IPS-11a (cell line): ENCODE results near the gene SHCBP1.
"Not testable (repeated sequence)": the region's sequence is repeated elsewhere in the genome, so short reads cannot be mapped to it uniquely, and the experiment has no call there.

ENCODE experiments used
- H3K4me3 ChIP-seq: one replicate; pipeline ENCODE4 v1.5.1; 2013; ENCODE audit warnings: low read depth, low read length, control low read depth

SHCBP1 gene

GRCh38 chr16:46621006-46621933 lies at the start of gene SHCBP1:
Gene SHCBP1, minus strand, starts transcription at chr16:46621379. Its CDS starts 20 bp downstream, at chr16:46621359.
- peak within 1 kb of the TSS; percentile 94 for H3K4me3 ChIP-seq

- H3K4me3 ChIP-seq: no peak overlapping the region
These were observed 40.9 kb upstream of the SHCBP1 start for GRCh38 chr16:46662123-46662522.

GRCh38 chr16:46658925-46659324 lies 37.7 kb upstream of the SHCBP1 start:
- no peak overlapping the region for H3K4me3 ChIP-seq

- no peak overlapping the region for H3K4me3 ChIP-seq
These were observed 30.1 kb upstream of the SHCBP1 start for GRCh38 chr16:46651305-46651704.

GRCh38 chr16:46650254-46650623 lies 29.1 kb upstream of the SHCBP1 start:
- no peak overlapping the region for H3K4me3 ChIP-seq

- no peak overlapping the region for H3K4me3 ChIP-seq
These were observed 28.5 kb upstream of the SHCBP1 start for GRCh38 chr16:46649588-46650253.

GRCh38 chr16:46648656-46649055 lies 27.5 kb upstream of the SHCBP1 start:
- no peak overlapping the region for H3K4me3 ChIP-seq

GRCh38 chr16:46638947-46639925 lies 18.1 kb upstream of the SHCBP1 start:
- no peak overlapping the region for H3K4me3 ChIP-seq

GRCh38 chr16:46632778-46633733 lies 11.9 kb upstream of the SHCBP1 start:
- H3K4me3 ChIP-seq: peak overlapping the region; percentile 27

GRCh38 chr16:46629331-46630219 lies 8.4 kb upstream of the SHCBP1 start:
- no peak overlapping the region for H3K4me3 ChIP-seq

- H3K4me3 ChIP-seq: no peak overlapping the region
These were observed 6.6 kb upstream of the SHCBP1 start for GRCh38 chr16:46627746-46628145.

GRCh38 chr16:46626681-46627080 lies 5.5 kb upstream of the SHCBP1 start:
- not testable (repeated sequence) for H3K4me3 ChIP-seq

- H3K4me3 ChIP-seq: not testable (repeated sequence)
These were observed 3.7 kb upstream of the SHCBP1 start for GRCh38 chr16:46624862-46625261.

GRCh38 chr16:46623707-46624106 lies 2.5 kb upstream of the SHCBP1 start:
- not testable (repeated sequence) for H3K4me3 ChIP-seq

GRCh38 chr16:46623246-46623645 lies 2.1 kb upstream of the SHCBP1 start:
- not testable (repeated sequence) for H3K4me3 ChIP-seq

- H3K4me3 ChIP-seq: no peak overlapping the region
These were observed 926 bp upstream of the SHCBP1 start for GRCh38 chr16:46621934-46622676.

- H3K4me3 ChIP-seq: peak overlapping the region; percentile 94
These were observed 743 bp downstream of the SHCBP1 start for GRCh38 chr16:46620266-46621005.
